Hepatocyte (in vitro differentiated cells): ENCODE results near the gene SELENOV.

Source experiments
- EZH2 ChIP-seq: fragments of 200-600 bp; sonication (generic); IDR thresholded peaks from 2 replicates; pipeline ENCODE4 v1.6.1; 2016; ENCODE audit warnings: antibody characterized with exemption, mild to moderate bottlenecking, borderline replicate concordance
- TF ChIP-seq, protein P1 (sequence below): fragments of 200-600 bp; sonication (generic); IDR thresholded peaks from 2 replicates; pipeline ENCODE4 v1.5.1; 2016; ENCODE audit warnings: antibody characterized with exemption, mild to moderate bottlenecking; ENCODE audit not compliant: poor library complexity

DNA sequence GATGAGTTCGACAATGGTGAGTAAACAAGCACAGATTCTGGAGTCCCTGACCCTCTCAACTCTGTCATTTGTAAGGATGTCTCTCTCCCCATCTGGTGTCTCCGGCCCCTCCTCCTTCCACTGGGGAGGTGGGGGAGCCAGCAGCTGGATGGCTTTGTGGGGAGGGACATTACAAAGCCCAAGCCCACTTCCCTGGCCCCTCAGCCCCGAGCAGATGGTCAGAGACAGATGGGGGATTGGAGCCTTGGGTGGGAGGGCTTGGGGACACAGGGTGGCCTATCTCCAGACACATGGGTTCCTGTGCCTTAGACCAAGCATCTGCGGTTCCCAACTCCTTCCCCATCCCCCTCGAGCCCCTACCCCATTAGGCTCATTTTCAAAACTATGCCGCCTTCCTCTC lies 31.8 kb upstream of the SELENOV start:
- TF ChIP-seq, protein P1, sequence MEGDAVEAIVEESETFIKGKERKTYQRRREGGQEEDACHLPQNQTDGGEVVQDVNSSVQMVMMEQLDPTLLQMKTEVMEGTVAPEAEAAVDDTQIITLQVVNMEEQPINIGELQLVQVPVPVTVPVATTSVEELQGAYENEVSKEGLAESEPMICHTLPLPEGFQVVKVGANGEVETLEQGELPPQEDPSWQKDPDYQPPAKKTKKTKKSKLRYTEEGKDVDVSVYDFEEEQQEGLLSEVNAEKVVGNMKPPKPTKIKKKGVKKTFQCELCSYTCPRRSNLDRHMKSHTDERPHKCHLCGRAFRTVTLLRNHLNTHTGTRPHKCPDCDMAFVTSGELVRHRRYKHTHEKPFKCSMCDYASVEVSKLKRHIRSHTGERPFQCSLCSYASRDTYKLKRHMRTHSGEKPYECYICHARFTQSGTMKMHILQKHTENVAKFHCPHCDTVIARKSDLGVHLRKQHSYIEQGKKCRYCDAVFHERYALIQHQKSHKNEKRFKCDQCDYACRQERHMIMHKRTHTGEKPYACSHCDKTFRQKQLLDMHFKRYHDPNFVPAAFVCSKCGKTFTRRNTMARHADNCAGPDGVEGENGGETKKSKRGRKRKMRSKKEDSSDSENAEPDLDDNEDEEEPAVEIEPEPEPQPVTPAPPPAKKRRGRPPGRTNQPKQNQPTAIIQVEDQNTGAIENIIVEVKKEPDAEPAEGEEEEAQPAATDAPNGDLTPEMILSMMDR: no peak
- TF ChIP-seq EZH2: no peak
